Amniotic epithelial cell (primary cell): ENCODE data around the gene FCMR.

ENCODE experiments used
- DNase-seq: peaks from one replicate; pipeline ENCODE4 v3.0.0-alpha.2; 2010; ENCODE audit warnings: low read depth

The FCMR gene

DNA sequence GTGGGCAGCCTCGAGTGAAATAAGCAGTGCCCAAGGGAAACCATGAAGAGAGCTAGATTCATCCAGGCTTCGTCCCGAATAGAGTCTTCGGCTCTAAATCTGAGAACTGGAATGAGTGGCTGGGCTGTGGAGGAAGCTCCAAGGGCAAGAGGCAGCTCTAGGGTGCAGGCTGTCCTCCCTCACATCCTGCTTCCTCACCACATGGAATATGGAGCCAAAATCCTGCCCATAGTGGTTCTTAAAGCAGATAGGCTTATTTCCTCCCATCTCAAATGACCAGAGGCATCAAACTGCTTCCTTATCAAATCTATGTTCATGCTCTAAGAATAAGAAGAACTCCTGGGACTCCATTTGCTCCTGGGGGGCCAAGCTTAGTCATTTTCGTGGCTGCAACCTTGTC lies 22.0 kb downstream of the FCMR start:
- DNase-seq: no peak

DNA sequence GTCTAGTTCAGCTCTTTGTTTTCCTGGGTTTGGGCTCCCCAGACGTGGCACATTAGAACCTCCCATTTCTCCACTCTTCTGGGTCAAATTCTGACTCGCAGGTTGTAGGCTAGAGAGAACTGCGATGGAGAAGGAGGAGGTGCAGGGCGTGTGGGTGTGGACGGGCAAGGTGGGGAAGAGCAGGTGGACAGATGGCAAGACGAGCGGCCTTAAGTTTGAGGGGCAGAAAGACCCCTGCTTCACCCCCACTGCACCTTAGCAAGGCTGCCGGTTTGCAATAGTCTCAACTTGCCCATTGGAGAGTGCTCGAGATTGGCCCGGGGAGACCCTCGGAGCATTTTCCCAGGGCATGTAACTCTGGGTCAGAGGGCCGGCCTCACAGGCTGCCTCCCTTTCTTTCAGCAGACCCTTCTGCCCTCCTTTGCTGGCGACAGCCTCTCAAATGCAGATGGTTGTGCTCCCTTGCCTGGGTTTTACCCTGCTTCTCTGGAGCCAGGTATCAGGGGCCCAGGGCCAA lies 22.8 kb downstream of the FCMR start:
- no peak for DNase-seq

DNA sequence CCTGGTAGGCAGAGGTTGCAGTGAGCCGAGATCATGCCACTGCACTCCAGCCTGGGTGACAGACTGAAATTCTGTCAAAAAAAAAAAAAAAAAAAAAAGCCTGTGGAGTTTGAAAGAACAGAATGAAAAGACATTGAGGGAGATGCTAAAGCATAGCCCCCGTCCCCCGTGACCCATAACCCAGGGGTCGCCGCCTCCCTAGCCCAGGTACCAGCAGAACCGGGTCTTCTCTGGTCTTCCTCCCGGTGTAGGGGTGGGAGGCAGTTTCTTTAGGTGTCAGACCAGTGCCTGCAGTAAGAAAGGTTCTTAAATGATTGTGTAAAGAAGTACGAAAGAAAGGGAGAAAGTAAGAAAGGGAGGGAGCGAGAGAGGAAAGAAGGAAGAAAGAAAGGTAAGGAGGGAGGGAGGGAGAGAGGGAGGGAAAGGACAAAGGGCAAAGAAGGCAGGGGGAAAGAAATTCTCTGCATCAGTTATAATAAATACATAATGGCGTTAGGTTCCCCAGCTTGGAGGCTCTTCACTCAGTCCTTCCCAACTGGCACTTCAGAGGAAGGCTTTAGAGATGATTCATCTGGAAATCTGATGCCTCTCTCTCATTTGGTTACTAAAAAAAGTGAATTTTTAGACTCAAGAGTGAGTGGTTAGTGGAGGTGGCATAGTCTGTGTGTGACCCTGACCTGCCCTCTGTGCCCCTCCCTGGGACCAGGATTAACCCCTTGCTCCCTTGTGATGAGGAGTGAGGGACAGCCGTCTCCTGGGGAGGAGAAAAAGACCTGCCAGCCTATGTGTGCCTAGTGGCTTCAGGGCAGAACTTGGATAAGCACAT lies 23.4 kb downstream of the FCMR start:
- peak; percentile 37 for DNase-seq

DNA sequence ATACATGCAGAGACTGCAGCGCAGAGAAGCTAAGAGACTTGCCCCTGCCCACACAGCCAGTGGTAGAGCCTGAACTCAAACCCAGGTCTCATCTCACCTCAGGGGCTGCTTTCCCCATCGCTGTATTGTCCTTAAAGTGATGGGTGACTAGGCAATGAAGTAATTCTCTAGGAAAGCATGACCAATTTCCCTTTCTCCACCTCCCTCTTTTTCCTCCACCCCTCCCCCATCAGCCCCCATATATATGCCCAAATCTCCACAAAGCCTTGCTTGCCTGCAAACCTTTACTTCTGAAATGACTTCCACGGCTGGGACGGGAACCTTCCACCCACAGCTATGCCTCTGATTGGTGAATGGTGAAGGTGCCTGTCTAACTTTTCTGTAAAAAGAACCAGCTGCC lies 24.6 kb downstream of the FCMR start, which contains the start of gene IL24:
TSS of gene IL24 (plus strand) at position 269 of the 400 bp plus-strand sequence. CDS start 390 bp downstream, outside the sequence.
- DNase-seq: no peak

DNA sequence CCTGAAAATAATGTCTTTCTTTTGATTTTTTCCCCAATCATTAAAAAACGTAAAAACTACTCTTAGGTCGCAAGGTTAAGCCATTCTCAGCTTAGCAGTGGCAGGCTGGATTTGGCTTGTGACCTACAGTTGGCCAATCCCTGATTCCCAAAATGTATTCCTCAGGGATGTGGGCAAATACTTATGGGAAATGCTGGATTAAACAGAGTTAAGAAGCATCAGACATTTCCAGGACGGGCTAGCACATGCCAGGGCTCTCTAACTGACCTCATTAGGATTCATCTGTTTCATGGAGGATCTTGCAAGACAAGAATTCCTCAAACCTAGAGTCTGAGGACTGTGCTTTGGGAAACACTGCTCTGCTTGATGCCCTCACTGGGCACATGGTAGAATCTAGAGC lies 25.5 kb downstream of the FCMR start:
- DNase-seq: no peak

DNA sequence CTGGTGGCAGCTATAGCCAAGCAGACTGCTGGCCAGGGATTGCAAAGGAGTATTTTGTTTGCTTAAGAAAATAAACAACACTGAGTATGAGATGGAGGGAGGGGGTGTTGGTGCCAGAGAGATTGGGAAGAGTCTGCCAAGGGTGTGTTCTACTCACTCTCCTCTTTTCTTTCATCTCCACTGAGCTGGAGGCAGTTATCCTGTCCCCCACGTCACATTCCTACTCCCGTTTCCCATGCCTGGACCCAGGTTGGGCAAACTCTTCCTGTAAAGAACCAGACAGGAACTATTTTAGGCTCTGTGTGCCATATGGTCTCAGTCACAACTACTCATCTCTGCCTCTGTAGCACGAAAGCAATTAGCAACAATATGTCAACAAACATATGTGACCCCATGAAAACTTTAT lies 25.9 kb downstream of the FCMR start:
- no peak for DNase-seq

DNA sequence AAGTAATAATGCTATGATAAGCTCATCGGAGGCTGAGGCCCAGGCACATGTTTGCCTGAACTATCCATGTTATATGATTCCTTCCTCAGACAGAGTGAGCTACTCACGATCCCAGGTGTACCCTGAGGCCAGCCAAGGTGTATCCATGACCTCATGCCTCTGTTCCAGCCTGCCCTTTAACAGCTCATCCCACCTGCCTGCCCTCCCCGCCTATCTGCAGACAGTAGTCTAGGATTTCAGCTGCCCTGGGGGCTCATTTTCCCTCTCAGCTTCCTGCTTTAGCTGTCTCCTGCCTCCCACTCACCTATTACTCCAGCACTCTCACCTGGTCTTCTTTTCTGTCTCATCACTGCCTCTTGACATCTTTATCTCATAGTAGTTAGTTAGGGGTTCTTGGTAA lies 26.4 kb downstream of the FCMR start:
- no peak for DNase-seq

DNA sequence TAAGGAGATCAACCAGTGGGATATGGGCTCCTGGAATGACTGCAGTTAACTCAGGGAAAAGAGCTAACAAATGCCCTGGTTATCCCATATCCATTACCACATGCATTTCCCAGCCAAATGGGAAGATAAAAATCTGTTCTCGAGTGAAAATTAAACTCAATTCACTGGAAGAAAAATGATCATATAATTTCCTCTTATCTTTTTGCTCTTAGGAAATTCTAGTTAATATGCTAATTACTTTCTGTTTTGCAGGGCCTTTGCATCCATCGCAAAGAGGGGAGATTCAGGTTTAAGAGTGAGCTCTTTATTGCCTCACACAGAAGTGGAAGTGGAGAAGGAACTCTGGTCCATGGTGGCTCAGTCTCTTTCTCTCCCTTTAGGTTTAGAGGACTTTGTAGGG lies 28.4 kb downstream of the FCMR start:
- no peak for DNase-seq

DNA sequence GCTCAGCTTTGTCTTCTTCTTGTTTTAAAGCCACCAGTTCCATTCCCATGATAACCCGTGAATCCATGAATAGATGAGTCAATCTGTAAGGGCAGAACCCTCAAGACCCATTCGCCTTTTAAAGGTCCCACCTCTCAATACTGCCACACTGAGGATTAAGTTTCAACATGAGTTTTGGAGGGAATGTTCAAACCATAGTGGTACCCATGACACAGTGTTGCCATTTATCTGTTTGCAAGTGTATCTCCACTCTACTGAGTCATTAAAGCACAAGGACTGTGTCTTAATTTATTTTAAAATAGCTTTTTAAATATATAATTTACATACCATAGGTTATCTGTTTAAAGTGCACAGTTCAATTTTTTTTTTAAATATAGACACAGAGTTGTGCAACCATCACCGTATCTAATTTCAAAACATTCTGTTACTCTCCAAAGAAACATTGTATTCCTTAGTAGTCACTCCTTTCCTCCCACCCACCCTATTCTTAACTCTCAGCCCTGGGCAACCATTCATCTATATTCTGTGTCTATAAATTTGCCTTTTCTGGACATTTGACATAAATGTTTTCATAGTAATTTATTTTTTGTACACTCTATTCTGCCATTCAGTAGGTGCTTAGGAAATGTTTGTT lies 29.3 kb downstream of the FCMR start:
- DNase-seq: peak; percentile 67

DNA sequence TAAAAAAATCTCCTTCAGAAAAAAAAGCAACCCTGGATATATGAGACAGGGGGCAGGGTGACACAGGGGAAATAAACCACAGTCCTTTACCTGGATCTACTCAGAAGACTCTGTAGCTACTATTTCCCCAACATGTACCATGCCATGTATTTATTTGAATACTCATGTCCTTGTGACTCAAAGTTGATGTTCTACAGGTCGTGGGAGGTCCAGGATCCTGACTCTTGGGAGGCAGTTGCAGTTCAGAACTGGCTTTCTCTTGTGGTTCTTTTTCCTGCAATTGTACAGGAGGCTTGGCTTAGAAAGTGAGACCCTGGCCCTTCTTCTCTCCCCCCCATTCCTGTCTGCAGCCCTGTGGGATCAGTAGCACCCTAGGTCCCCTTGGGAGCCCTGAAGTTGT lies 30.3 kb downstream of the FCMR start:
- peak; percentile 51 for DNase-seq

DNA sequence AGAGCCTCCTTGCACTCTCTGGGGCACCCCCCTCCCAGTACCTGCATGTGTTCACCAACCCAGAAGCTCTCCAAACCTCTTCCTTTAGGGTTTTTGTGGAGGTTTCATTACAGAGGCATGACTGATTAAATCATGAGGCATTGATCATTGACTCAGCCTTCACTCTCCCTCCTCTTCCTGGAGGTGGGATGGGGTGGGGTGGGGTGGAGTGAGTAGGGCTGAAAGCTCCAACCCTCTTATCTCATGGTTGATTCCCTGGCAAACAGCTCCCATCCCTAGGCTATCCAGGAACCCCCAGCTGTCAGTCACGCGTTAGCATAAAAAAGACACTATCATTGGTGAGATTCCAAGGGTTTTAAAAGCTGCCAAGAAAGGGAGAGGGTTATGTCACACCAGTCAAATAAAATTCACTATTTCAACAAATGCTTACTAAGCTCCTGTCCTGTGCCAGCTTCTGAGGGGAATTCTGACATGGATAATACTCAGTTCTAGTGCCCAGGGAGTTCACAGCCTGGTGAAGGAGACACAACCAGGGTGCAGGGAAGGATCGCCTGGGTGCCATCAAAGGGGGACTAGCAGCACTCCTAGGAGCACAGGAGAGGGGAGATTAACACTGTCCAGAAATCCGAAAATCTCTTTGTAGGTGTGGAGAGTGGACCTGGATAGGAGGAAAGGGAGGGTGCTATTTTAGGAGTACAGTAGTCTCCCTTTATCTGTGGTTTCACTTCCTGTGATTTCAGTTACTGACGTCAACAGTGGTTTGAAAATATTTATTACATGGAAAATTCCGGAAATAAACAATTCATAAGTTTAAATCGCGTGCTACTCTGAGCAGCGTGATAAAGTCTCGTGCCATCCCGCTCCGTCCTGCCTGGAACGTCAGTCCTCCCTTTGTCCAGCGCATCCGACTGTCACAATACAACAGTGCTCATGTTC lies 31.3 kb downstream of the FCMR start:
- DNase-seq: peak; percentile 89

DNA sequence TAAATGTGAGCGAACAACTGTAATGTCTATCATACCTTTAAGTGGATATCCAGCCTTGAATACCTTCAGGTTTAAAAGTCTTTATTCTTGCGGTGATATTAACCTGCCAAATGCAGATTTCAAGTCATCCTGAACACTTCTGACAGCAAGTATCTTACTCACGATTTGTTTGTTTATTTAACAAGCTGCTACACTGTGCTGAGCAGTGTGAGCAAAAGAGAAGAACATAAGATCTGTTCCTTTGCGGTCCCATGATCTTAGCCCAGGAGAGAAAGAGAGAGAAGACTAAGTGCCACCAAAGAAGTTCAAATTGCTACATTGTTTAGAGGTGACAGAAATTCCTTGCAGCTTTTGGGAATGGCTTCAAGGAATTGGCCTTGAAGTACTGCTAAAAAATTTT lies 34.0 kb downstream of the FCMR start:
- no peak for DNase-seq

DNA sequence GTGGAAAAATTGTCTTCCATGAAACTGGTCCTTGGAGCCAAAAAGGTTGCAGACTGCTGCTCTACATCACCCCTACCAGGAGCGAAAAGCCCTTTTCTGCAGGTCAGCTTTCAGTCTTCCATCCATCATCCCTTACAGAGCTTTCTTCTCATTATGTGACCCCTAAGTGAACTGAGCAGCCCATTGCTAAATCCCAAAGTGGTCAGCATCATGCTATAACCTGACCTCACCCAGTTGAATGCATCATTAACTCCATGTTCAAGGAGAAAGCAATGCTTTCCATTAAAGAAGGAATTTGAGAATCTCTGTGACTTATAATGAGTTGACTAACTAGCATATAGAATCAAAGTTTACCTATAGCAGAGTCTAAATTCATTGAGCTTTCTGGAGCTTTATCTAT lies 34.9 kb downstream of the FCMR start:
- no peak for DNase-seq

DNA sequence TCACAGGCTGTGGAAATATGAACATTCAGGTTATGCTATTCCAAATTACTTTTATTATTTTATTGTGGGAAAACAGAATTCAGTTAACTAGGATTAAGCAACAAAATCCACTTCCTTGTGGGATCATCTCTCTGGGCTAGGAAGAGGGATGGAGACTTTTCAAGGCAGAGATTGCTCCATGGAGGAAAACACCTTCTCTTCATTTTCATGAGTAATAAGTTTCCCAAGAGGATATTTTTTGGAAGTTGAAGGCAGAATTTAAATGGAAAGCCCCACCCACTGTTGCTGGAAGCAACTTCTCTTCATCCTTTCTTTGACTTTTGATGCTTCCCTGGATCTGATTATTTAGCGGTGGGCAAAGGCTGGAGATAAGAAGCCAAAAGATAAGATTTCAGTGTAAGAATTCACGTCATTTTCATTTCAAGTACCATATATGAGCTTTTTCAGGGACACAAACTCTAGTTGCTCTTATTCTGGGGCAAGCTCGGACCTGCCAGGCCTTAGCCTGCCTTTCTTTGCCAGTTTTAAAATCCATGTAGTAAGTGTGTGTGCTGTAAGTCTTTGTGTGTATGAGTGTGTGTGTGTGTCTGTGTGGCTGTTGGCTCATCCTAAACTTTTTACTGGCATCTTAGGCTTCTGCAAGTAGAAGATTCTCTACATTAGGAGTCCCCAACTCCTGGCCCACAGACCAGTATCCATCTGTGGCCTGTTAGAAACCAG lies 36.2 kb downstream of the FCMR start:
- DNase-seq: peak; percentile 53

DNA sequence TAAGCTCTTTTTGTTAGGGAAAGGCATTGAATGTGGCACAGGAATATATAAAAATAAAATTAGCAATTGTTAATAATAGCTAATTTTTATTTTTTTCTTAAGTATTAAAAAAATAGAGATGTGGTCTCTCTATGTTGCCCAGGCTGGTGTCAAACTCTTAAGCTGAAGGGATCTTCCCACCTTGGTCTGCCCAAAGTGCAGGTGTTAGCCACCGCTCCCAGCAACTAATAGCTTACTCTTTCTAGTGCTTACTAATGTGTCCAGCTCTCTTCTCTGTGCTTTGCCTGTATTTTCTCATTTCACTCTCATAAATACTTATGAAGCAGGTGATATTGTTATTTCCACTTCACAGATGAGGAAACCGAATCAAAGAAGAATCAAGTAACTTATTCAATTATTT lies 37.9 kb downstream of the FCMR start:
- no peak for DNase-seq

DNA sequence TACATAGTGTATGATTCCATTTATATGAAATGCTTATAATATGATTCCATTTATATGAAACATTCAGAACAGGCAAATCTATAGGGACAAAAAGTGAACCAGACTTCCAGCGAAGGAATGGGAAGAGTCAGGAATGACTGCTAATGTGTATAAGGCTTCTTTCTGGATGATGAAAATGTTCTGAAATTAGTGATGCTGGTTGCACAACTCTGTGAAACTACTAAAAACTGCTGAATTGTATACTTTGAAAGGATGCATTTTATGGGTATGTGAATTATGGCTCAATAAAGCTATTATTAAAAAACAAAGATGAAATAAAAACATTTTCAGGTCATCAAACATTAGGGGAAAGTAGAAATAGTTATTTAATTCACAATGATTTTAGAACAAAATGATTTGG lies 38.6 kb downstream of the FCMR start:
- no peak for DNase-seq

DNA sequence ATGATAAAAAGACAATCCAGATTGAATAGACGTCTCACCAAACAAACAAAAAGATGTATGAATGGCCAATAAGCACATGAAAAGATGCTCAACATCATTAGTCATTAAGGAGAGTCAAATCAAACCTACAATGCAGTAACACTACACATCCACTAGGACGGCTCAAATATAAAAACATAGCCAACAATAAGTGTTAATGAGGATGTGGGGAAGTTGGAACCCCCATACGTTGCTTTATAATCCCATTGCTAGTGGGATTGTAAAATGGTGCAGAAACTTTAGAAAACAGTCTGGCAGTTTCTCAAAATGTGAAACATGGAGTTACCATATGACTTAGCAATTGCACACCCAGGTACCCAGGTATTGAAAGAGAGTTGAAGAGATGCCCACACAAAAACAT lies 39.2 kb downstream of the FCMR start:
- no peak for DNase-seq

DNA sequence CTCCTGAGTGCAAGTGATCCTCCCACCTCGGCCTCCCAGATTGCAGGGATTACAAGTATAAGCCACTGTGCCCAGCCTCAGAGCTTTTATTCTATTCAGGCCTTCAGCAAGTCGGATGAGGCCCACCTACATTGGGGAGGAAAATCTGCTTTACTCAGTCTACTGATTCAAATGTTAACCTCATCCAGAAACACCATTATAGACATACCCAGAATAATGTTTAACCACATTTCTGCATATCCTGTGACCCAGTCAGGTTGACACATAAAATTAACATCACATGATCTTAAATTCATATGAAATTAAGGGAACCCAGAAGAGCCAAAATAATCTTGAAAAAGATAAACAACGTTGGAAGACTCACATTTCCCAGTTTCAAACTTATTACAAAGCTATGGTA lies 41.4 kb downstream of the FCMR start:
- DNase-seq: no peak

DNA sequence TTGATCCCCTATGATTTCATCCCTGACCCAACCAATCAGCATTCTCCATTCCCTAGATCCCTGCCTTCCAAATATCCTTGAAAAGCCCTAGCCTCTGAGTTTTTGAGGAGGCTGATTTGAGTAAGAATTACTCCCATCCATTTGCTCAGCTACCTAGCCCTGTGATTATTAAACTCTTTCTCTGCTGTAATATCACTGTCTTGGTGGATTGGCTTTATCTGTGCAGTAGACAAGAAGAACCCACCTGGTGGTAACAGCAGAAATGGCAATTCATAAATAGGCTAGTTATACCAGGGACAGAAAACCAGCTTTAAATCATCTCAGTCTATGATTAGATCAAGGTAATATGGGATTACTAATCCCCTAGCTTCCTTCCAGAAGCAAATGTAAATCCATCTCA lies 43.3 kb downstream of the FCMR start:
- no peak for DNase-seq

DNA sequence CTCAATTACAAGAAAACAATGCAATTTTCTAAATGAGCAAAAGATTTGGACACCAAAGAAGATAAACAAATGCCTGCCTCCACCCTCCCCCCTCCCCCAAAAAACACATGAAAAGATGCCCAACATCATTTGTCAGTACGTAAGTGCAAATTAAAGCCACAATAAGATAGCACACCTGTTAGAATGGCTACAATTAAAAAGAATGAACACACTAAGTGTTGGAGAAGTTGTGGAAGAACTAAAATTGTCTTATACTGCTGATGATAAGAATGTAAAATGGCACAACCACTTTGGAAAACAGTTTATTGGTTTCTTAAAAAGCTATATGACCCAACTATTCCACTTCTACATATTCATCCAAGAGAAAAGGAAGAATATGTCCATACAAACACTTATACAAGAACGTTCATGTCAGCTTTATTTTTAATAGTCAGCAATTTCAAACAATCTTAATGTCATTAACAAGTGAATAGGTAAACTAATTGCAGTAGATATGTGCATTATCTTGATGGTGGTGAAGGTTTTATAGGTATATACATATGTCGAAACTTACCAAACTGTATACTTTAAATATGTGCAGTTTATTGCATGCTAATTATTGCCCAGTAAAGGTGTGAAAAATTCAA lies 45.9 kb downstream of the FCMR start:
- DNase-seq: no peak

DNA sequence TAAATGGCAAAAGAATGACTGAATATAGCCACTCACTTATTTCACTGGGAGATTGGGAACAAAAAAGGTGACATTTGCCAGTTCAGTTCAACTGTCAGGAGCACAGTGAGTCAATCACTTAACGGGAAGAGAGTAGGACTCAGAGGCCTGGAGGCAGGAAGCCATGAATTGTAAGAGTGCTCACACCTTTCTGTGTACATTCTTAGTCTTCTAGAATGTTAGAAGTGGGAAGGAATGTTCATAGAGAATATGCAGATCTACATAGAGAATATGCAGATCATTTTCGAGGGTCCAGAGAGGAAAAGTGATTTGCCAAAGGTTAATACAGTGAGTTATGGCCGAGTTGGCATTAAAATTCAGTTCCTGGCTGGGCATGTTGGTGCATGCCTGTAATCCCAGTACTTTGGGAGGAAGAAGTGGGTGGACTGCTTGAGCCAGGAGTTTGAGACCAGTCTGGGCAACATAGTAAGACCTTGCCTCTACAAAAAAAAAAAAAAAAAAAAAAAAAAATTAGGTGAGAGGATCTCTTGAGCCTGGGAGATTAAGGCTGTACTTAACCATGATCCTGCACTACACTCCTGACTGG lies 48.0 kb downstream of the FCMR start:
- DNase-seq: no peak
